ENCODE data around the gene ETV1.

ETV1 gene

GRCh38 chr7:13989126-13989948 is at the start of gene ETV1:
Gene ETV1, minus strand, starts transcription at chr7:13989666. Its CDS starts 614 bp downstream, at chr7:13989052.
- peak; percentile 91 for DNase-seq

GRCh38 chr7:14024406-14024805 is 34.9 kb upstream of the ETV1 start:
- DNase-seq: no peak

GRCh38 chr7:14023838-14024237 is 34.4 kb upstream of the ETV1 start:
- no peak for DNase-seq

GRCh38 chr7:14023342-14023741 is 33.9 kb upstream of the ETV1 start:
- no peak for DNase-seq

GRCh38 chr7:14021069-14021468 is 31.6 kb upstream of the ETV1 start:
- no peak for DNase-seq

GRCh38 chr7:14020339-14020900 is 31.0 kb upstream of the ETV1 start:
- DNase-seq: no peak

- no peak for DNase-seq
Measured at GRCh38 chr7:14018751-14019150, 29.3 kb upstream of the ETV1 start.

GRCh38 chr7:14016950-14017349 is 27.5 kb upstream of the ETV1 start:
- DNase-seq: no peak

GRCh38 chr7:14013898-14014297 is 24.4 kb upstream of the ETV1 start:
- DNase-seq: no peak

- no peak for DNase-seq
Measured at GRCh38 chr7:14009453-14010418, 20.3 kb upstream of the ETV1 start.

GRCh38 chr7:14001139-14001538 is 11.7 kb upstream of the ETV1 start:
- DNase-seq: no peak

GRCh38 chr7:14000247-14000646 is 10.8 kb upstream of the ETV1 start:
- no peak for DNase-seq

GRCh38 chr7:13998866-13999265 is 9.4 kb upstream of the ETV1 start:
- no peak for DNase-seq

- no peak for DNase-seq
Measured at GRCh38 chr7:13992596-13992964, 3.1 kb upstream of the ETV1 start.

GRCh38 chr7:13991791-13992595 is 2.5 kb upstream of the ETV1 start:
- DNase-seq: peak; percentile 47

GRCh38 chr7:13990984-13991790 is 1.7 kb upstream of the ETV1 start:
- DNase-seq: peak; percentile 99

- peak; percentile 88 for DNase-seq
Measured at GRCh38 chr7:13990319-13990983, 985 bp upstream of the ETV1 start.

- no peak for DNase-seq
Measured at GRCh38 chr7:13989949-13990305, 461 bp upstream of the ETV1 start.

- peak; percentile 44 for DNase-seq
Measured at GRCh38 chr7:13988731-13989125, 738 bp downstream of the ETV1 start.

- DNase-seq: no peak
Measured at GRCh38 chr7:13988065-13988464, 1.4 kb downstream of the ETV1 start.

GRCh38 chr7:13987395-13987794 is 2.1 kb downstream of the ETV1 start:
- no peak for DNase-seq

Measured in femur (tissue), 1 donor.